GM23248 (cell line): ENCODE results near the gene SHMT2.

Experiments
- EZH2 ChIP-seq: fragments of 200-600 bp; sonication (generic); IDR thresholded peaks from 2 replicates; pipeline ENCODE4 v1.6.1; 2018; ENCODE audit warnings: antibody characterized with exemption, mild to moderate bottlenecking; ENCODE audit not compliant: insufficient read depth, poor library complexity, severe bottlenecking
- EZH2phosphoT487 ChIP-seq: fragments of 200-600 bp; sonication (generic); IDR thresholded peaks from 2 replicates; pipeline ENCODE4 v1.6.1; 2018; ENCODE audit warnings: antibody characterized with exemption, moderate library complexity, mild to moderate bottlenecking, low read depth; ENCODE audit not compliant: insufficient read depth

- no peak for TF ChIP-seq EZH2
- TF ChIP-seq EZH2phosphoT487, result no peak
Measured at GRCh38 chr12:57194253-57194652, 35.3 kb upstream of the SHMT2 start.
